ENCODE results near the gene UTF1.

DNA sequence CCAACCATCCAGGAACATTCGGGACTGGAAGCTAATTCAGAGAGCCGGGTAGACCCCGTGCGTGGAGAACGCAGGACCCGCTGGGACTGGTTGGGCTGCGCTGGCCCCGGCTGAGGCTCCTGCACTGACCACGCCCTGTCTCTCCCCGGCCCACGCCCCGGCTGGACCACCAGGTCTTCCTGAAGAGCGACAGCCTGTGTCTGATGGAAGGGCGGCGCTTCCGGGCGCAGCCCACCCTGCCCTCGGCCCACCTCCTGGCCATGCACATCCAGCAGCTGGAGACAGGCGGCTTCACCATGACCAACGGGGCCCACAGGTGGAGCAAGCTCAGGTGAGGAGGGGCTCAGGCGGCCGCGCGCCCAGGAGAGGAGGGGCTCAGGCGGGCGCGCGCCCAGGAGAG lies 10.2 kb upstream of the UTF1 start:
- TF ChIP-seq, protein P1, sequence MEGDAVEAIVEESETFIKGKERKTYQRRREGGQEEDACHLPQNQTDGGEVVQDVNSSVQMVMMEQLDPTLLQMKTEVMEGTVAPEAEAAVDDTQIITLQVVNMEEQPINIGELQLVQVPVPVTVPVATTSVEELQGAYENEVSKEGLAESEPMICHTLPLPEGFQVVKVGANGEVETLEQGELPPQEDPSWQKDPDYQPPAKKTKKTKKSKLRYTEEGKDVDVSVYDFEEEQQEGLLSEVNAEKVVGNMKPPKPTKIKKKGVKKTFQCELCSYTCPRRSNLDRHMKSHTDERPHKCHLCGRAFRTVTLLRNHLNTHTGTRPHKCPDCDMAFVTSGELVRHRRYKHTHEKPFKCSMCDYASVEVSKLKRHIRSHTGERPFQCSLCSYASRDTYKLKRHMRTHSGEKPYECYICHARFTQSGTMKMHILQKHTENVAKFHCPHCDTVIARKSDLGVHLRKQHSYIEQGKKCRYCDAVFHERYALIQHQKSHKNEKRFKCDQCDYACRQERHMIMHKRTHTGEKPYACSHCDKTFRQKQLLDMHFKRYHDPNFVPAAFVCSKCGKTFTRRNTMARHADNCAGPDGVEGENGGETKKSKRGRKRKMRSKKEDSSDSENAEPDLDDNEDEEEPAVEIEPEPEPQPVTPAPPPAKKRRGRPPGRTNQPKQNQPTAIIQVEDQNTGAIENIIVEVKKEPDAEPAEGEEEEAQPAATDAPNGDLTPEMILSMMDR (IDR thresholded peaks at IDR 0.05) = no peak
- no peak for TF ChIP-seq POLR2A (IDR thresholded peaks at IDR 0.05)

All from prostate gland (tissue), 2 donors.